ENCODE measurements around the gene XBP1. TPM values are rescaled to one million over a fixed set of nuclear protein-coding genes. Genes with fewer than 3 reads are reported as not detected.
A peak's percentile ranks its signal among the peaks of the same experiment; 100 is the strongest.

Gene XBP1
- 90.4 and 103 TPM in 2 replicates for total RNA-seq
- 99.5 and 102 TPM in 2 replicates for polyA plus RNA-seq
- polyA plus RNA-seq (2011; cell fraction: cytosol; rRNA removed), result 105 and 107 TPM in 2 replicates
- polyA plus RNA-seq (2011; cell fraction: nucleus; rRNA removed), result 132 and 145 TPM in 2 replicates
- polyA plus RNA-seq (2012), result 68.4 and 69.3 TPM in 2 replicates
- polyA minus RNA-seq, result 170 and 177 TPM in 2 replicates
- polyA minus RNA-seq (2011; cell fraction: cytosol; rRNA and poly(A)+ RNA removed), result 77.8 TPM
- 80.1 and 92.0 TPM in 2 replicates for polyA minus RNA-seq (2011; cell fraction: nucleus; rRNA and poly(A)+ RNA removed)
- Bru-seq, nascent RNA, result percentile 98 among the genes with signal in this experiment
- percentile 81 among the genes with signal in this experiment for BruChase-seq, experiment 1, labeled RNA remaining after a 6-hour chase
- BruChase-seq, experiment 2, labeled RNA remaining after a 2-hour chase, result percentile 98 among the genes with signal in this experiment
- long read RNA-seq, transcript XBP1-204 (5 exons, 1,690 nt), result minor isoform, 7 of 480 reads
- long read RNA-seq, transcript XBP1-201 (5 exons, 1,850 nt), result major isoform, 426 of 480 reads
- long read RNA-seq, partial matches to known transcripts, result 5 of 480 reads
- long read RNA-seq, other reads (novel, unspliced or antisense), result 37 of 480 reads

GRCh38 chr22:28800308-28801041 is at the start of gene XBP1:
TSS of gene XBP1 (minus strand) at chr22:28800569.
- Histone ChIP-seq H2AFZ (ENCODE audit: low read depth, low read length) (peak within 1 kb of the TSS; percentile 32), H3K27ac (ENCODE audit: insufficient read depth, low read depth, low read length) (peak within 1 kb of the TSS; percentile 100), H3K4me3 (replicated peaks in 1 of 3; ENCODE audit: insufficient read depth in 1 of 3, low read depth in 1 of 3, low read length in 3 of 3) (peak within 1 kb of the TSS; percentile 84 to 100 (median 100)), H3K4me2 (ENCODE audit: insufficient read depth, low read length) (peak within 1 kb of the TSS; percentile 90), H3K27me3 (ENCODE audit: control insufficient read depth in 2 of 2, insufficient read depth in 2 of 2, low read length in 2 of 2) (no peaks in the 10 kb centered on the region), H3K9me3 (replicated peaks; ENCODE audit: control insufficient read depth, insufficient read depth, low read length) (no peaks in the 10 kb centered on the region), H3K79me2 (ENCODE audit: control insufficient read depth, insufficient read depth, low read length) (peaks cover 61% of the 10 kb centered on the region), H3K4me1 (ENCODE audit: control insufficient read depth, extremely low read depth, insufficient read depth, low read length) (peaks cover 26% of the 10 kb centered on the region), H3K9me1 (replicated peaks; ENCODE audit: control insufficient read depth, extremely low read depth, insufficient read depth, low read length) (no peaks in the 10 kb centered on the region), H3K9ac (replicated peaks; ENCODE audit: extremely low read depth, insufficient read depth, low read length) (peak within 1 kb of the TSS; percentile 100), H4K20me1 (replicated peaks; ENCODE audit: control insufficient read depth, extremely low read depth, insufficient read depth, low read length) (peaks cover 3% of the 10 kb centered on the region), H3K36me3 (ENCODE audit: control insufficient read depth in 2 of 2, extremely low read depth in 1 of 2, insufficient read depth in 2 of 2, low read length in 2 of 2) (peaks cover 13 to 17% of the 10 kb centered on the region in 2 experiments)
- dilution Hi-C loops (cut with MboI; ENCODE audit: extremely low pct_ligation_motif_present, low sequenced_read_pairs), result no loop called here
- intact Hi-C loops (cut with micrococcal nuclease), result loop anchor here (1.0 to 2.0 kb wide), 5 partner anchors 10 to 230 kb away; partner anchors contain the start of gene HSCB
- ChIA-PET CTCF (interaction anchor here (1.1 to 4.7 kb wide), 5 partner anchors 11 to 240 kb away, joined by 3 to 18 read pairs (median 11); partner anchors contain the start of gene CCDC117), POLR2A (interaction anchor here (0.6 to 1.8 kb wide), 7 partner anchors 9 to 804 kb away, joined by 3 to 6 read pairs (median 4); partner anchors contain the start of genes CCDC117 and TTC28)
- no peak for TF ChIP-seq JUN (IDR thresholded peaks at IDR 0.05; ENCODE audit: borderline replicate concordance, insufficient read depth, insufficient read length, low read depth)
- TF ChIP-seq POLR2A (IDR thresholded peaks at IDR 0.05; ENCODE audit: low read depth, low read length), result peak; percentile 94
- TF ChIP-seq CTCF (IDR thresholded peaks at IDR 0.05; ENCODE audit: extremely low read depth in 1 of 2, insufficient read depth in 1 of 2, low read depth in 1 of 2, low read length in 2 of 2), result no peak
- no peak for TF ChIP-seq GATA2 (IDR thresholded peaks at IDR 0.05; ENCODE audit: insufficient read depth, insufficient read length, low read depth, low read length)
- TF ChIP-seq MYC (IDR thresholded peaks at IDR 0.05; ENCODE audit: low read depth, low read length), result no peak
- TF ChIP-seq MAX (IDR thresholded peaks at IDR 0.05; ENCODE audit: insufficient read depth, insufficient read length), result peak; percentile 11
- peak; percentile 97 for TF ChIP-seq POLR2AphosphoS5 (IDR thresholded peaks at IDR 0.05; ENCODE audit: insufficient read depth, low read depth, low read length)
- TF ChIP-seq EZH2 (IDR thresholded peaks at IDR 0.05; ENCODE audit: borderline replicate concordance, low read depth, low read length, severe bottlenecking), result no peak
- peak; percentile 4 for TF ChIP-seq FOS (IDR thresholded peaks at IDR 0.05; ENCODE audit: borderline replicate concordance, insufficient read depth, low read length)
- peak; percentile 95 for DNase-seq (ENCODE audit: low read depth, low spot score)
- TSS peak; percentile 79 for BruUV-seq (replicated peaks)
- peak; percentile 82 for FAIRE-seq

All from endothelial cell of umbilical vein (primary cell).